GM19463 (cell line): Measurements from ENCODE around the gene RNF111.
"Not testable (repeated sequence)": the region's sequence is repeated elsewhere in the genome, so short reads cannot be mapped to it uniquely, and the experiment has no call there.

Source experiments
- ATAC-seq: cut with Tn5 transposase; IDR thresholded peaks from one replicate; pipeline ENCODE4 v1.9.1; 2021; ENCODE audit warnings: mild to moderate bottlenecking, moderate library complexity; ENCODE audit not compliant: unreplicated experiment

The RNF111 gene

DNA sequence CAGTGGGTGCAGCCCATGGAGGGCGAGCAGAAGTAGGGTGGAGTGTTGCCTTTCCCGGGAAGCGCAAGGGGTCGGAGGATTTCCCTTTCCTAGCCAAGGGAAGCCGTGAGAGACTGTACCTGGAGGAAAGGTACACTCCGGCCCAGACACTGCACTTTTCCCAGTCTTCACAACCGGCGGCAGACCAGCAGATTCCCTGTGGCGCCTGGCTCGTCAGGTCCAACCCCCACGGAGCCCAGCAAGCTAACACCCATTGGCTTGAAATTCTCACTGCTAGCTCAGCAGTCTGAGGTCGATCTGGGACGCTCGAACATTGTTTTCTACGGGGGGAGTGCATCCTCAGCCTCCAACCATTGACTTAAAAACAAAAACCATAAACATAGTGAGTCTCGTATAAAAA lies 144.0 kb downstream of the RNF111 start:
- no peak for ATAC-seq

DNA sequence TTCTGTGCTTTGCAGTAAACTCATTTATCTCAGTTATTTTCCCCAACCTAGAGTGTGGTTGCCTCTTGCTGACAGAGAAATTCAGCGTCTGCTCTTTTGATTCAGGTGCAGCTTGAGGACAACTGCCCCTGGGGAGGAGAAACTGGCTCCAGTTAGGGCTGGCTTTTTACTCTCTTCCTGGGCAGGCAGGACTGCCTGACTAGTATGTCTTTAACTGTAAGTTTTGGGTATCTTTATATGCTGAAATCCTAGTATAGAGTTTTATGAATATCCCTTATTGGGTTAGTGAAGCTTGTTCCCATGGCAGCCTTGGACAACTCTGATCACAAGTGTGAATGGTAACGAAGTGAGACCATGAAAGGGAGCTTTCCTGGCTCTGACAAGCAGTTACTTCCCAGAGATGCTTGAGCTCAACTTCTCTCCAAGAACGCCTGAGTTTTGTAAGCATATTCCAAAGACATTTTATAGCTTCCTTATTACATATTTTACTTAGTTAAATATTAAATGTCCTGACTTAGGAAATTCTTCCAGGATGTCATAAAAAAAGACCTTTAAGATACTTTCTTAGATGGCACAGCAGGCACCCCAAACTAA lies 144.6 kb downstream of the RNF111 start:
- no peak for ATAC-seq

DNA sequence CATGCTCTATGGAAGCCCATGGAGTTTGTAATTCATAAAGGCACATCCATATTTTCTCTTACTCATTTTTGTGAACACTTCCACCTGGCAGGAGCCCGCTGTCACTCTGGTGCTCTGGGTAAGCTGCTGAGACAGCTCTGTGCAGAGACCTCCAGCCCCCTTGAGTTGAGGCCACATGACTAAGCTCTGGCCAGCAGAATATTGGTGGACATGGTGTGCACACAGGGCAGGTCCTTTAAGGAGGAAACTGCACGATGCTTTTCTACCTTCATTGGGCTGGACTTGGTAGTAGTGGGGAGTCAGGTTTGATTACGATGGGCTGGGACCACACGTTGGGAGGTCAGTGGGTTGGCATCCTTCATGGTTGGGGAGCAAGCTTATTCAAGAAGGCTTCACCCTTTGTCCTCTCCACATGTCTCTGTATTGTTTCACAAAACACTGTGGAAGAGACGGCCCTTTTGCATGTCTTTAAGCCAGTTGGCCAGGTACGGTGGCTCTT lies 146.5 kb downstream of the RNF111 start:
- no peak for ATAC-seq

DNA sequence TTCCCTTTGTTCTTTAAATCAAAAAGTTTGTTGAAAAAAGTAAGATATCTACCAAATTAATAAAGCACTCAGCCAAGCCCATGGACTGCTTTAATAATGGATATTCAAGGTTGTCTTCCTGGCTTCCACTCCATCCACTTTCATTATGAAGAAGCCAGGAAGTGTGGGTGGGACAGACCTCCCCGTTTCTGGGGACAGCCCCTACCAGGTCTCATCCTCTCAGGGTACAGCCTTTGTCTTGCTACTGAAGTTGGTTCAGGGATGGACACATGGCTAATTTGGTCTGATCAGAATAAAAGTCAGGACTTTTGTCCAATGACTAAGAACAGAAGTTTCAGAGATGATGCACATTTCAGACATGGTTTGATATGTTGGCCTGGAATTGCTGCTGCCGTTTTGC lies 150.1 kb downstream of the RNF111 start:
- ATAC-seq: no peak

DNA sequence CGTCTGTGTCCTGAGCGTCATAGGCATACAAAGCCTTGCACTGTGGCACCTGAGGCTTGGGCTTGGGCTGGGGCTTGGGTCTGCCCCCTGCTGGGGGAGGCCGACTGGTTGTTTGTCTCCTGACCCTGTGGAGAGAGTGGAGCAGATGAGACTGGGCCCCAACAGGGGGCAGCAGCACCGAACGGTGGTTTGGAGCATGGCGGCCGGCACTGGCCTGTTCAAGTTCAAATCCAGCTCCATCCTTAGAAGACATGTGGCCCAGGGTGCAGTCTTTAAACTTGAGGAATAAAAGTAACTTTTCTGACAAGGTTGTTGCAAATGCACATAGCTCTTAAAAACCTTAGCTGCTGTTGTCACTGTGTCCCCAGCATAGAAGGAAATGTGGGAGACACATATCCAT lies 150.8 kb downstream of the RNF111 start:
- ATAC-seq: no peak

DNA sequence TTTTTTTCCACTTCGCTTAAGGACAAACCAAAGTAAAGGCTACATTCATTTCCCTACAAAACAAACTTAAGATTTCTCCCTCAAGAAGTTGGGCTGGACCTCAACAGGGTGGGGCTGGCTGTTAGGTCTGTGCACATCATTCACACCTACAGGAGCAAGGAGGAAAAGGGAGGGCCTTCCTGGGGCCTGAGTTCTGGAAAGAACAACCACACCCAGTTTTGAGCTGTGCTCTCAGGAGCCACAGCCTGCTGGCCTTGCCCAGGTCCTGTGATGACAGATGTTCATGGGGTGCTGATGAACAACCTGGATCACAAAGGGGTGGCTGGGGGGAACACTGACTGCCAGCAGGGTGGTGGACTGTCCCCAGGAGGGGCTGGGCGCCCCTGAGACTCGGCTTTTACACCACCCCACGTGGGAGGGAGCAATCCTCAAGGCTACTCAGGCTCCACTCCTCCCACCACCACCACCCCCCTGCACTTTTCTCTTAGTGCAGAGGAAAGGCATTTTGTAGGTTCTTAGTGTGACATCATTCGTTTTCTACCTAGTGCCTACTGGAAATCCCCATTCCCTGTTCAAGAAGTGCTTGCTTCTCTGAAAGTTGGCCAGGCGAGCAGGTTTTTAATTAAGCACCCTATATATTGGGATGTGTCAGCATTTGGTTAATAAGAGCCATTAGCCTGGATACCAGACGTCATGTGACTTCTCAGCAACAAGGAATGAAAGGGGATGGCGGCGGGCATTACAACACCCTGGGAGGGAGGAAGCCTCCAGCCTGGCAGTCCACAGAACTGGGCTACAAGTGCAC lies 153.2 kb downstream of the RNF111 start:
- ATAC-seq: no peak

DNA sequence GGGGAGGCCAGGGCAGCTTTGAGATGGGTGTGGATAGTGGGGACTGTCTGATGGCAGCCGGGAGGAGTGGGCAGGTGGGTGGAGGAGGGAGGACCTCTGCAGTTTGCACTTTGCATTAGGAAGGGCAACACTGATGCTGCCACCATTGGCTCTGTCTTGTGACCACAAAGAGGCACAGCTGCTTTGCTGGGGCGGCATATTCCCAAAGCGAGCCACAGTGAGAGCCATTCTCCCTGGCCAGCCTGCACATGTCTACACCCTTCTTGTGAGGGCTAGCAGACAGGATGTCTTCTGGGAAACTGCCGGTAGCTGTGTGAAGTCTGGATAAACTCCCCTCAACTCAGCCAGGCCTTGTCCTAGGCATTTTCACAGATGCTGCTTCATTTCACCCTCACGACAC lies 155.8 kb downstream of the RNF111 start:
- ATAC-seq: no peak

DNA sequence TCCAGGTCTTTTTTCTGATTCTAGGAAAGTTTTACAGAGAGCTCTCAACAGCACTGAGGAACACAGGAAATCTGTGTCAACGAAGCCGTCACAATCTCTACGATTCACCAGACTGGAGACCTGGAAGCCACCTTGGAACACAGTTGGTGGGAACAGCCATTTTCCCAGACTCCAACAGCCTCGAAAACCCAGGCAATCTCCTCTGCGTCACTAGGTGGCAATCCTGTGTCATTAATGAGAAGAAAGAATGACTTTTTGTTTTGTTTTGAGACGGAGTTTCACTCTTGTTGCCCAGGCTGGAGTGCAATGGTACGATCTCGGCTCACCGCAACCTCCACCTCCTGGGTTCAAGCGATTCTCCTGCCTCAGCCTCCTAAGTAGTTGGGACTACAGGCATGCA lies 157.1 kb downstream of the RNF111 start:
- ATAC-seq: not testable (repeated sequence)
